ENCODE results near the gene ARL16.

ARL16 gene

DNA sequence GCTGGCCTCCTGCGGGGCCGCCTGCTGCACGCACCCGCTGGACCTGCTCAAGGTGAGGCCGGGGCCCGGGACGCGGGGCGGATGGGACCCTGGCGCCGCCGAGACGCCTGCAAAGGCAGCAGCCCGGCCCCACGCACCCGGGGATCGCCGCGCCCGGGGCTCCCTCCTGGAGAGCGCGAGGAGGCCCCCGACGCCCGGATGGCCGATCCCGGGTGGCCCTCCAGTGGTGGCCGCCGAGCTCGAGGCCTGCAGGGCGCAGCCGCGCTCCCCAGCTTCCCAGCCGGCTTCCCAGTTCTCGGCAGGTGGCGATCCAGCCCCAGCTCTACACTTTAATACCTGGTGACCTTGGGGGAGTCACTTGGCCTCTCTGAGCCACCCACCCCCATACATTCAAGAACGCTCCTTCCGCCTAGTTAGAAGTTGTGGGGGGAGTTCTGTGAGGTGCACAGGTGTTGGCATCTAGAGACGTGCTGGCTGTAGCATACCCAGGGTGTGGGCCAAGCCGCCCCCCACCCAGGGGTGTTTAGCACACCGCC, 28.9 kb upstream of the ARL16 start:
- no peak for DNase-seq

DNA sequence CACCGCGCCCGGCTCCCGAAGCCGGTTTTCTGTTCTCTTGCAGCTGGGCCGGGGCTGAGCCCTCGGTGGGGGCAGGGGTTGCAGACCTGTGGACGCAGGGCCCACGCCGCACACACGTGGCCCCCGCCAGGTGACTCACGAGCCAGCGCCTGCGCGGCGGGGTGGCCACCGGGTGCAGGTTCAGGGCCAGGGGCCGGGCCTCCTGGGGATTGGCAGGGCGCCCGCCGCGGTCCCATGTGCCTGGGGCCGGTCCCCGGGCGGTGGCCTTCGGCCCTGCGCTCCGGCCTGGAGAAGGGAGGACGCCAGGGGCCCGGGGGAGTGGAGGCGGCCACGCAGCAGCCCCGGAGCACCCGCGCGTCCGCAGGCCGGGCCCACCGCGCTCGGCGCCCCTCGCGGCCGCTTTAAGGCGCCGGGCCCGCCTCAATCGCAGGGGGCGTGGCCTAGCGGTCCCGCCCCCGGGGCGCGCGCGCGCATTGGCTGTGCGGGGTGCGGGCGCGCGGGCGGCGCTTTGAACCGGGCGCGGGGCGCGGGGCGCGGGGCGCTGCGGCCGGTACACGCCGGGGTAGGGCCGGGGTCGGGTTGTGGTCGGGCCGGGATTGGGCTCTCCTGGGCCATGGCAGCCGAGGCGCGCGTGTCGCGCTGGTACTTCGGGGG, 28.3 kb upstream of the ARL16 start, which contains the start of gene SLC25A10:
Gene SLC25A10 (plus strand): TSS at position 471 of the 654 bp plus-strand sequence. CDS start 143 bp downstream, at position 614.
- DNase-seq = peak; percentile 55

DNA sequence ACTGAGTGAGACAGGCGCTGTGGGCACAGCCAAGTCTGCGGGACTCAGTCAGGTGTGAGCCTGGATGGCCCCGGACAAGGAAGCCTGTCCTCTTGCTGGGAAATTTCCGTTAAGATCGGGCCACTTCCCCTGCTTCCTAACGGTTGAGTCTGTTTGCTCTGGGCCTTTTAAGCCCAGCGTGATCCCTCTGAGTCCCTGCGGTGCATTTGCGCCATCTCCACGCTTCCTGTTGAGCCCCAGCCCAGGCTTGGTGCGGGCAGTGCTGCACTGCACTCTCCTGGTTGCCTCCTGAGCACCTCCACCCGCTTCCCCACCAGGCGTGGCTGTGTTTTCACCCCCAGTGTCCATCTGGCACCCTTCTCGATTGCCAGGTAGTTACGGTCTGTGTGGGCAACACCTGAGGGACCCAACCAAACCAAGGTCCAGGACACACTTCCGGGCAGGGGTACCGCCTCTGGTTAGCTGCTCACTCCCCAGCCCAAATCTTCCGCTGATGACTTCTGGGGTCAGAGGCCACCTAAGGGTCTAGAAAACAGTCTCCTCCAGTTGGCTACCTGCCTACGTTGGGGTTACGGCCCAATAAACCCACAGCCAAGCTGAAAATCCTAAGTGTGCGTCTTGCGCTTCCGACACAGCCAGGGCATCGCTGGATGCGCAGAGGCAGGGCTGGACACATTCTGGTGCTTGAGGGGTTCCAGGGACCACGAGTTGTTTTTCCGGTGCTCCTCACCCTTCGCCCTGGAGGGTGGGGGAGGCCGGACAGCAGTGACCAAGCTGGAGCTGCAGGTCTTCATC, 27.1 kb upstream of the ARL16 start:
- DNase-seq = no peak

DNA sequence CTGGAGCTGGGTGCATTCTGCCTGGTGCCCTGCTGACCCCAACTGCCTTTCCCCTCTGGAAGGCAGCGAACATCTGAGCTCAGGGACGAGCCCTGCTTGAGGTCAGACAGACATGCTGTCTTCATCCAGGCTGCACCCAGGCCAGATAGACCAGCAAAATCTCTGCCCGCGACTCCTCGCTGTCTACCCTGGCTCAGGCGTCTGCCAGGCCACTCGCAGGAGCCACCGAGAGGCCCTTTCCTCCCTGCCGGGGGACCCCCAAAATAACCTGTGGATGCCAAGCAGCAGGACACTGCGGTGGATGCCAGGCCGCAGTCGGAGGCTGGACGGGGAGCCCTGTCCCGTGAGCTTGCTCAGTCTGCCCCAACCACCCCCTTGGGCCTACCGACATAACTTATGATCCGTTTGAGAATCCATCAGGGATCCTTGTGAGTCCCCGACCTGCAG, 25.2 kb upstream of the ARL16 start:
- DNase-seq = no peak

DNA sequence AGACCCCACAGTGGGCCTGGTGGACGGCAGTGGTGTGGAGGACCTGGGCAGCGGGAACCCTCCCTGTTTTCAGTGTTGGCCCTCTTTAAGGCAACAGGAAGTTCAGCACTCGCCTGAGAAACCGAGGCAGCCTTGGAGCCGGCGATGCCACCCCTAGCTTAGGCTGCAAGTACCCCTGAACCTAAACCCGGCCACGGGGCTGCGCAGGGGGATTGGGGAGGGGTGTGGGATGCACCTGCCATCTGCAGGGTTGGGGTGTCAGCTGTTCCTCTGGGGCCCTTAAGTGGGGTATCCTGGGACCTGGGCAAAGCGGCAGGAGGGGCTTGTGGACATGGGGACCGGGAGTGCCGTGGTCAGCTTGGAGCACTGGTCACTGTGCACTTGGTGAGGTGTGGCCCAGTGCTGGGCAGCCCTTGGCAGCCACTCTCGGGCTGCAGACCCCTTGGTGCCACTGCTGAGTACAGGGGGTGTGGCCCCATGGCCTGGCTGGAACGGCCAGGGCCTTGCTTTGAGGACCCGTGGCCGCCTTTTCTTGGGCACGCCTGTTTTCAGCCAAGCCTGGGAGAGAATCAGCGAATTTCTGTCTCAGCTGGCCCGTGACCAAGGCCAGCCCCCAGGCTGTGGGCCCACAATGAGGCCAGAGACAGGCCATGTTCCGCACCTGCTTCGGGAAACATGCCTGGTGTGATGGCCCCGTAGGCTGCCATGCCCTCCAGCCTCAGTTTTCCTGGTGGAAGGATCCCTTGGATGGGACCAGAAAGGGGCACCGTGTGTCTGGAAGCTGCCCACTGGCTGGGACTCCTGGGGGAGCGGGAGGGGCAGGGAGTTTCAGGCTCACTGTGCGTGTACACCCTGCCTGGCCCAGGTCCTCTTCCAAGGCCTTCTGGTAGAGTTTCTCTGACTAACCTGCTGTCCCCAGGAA, 24.4 kb upstream of the ARL16 start:
- no peak for DNase-seq

DNA sequence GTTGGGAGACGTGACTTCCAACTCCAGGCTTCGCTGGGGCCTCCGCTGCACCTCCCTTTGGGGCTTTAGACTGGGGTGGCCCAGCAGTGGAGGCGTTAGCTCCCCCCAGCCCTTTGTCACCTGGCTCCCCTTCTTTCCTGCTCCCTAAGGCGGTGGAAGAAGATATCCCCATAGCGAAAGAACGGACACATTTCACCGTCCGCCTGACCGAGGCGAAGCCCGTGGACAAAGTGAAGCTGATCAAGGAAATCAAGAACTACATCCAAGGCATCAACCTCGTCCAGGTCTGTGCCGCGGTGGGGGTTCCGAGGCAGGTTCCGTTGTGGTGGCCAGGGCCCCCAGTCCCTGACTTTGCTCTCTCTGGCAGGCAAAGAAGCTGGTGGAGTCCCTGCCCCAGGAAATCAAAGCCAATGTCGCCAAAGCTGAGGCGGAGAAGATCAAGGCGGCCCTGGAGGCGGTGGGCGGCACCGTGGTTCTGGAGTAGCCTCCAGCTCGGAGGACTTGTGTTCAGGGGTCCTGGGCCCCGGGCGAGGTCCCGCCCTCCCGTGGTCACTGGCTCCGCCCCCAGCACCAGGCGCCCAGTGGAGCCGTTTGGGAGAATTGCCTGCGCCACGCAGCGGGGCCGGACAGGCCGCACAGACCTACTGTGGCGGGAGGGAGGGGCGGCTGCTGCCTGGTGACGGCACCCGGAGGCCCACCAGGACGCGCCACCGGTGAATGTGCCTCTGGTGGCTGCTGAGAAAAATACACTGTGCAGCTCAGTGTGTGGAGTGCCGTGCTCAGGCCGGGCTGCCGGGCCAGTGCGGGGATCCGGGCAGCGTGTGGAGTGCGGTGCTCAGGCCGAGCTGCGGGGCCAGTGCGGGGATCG, 23.4 kb upstream of the ARL16 start:
- no peak for DNase-seq

DNA sequence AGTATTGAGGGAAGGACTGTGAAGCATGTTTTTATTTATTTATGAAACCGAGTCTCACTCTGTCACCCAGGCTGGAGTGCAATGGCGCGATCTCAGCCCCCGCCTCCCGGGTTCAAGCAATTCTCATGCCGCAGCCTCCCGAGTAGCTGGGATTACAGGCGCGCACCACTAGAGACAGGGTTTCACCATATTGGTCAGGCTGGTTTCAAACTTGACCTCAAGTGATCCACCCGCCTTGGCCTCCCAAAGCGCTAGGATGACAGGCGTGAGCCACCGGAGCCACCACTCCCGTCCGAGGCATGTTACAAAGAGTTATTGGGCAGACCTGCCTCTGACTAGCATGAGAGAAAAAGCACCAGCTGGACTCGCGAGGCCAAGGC, 22.6 kb upstream of the ARL16 start:
- DNase-seq = no peak

DNA sequence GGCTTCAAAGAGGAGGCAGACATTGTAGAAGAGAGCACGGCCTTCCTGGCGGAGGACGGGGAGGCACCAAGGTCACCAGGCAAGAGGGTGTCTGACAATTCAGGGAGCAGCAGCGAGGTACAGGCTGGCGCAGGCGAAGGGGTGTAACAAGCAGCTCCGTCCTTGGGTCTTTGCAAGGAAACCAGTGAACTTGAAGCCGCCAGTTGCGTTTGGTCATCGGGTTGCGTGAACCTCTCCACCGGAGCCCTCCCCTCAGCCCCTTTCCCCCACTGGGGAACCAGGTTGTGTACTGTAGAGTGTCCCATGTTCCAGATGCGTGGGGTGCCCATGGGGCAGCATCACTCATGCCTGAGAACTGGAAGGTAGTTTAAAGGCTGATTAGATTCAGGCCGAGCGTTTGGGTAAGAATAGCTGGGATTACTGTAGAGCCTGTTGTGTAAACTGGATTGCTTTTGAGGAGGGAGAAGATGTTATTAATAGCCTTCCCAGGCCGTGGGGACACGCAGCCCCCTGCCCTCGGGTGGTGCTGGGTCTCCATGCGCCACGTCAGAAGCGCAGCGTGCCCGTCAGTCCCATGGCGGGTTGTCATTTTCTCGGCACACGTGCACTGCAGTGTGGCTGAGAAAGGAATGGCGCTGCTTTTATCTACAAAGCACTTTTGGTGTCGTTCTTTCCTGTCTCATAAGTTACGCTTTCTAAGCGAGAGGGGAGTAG, 22.1 kb upstream of the ARL16 start:
- DNase-seq = no peak

DNA sequence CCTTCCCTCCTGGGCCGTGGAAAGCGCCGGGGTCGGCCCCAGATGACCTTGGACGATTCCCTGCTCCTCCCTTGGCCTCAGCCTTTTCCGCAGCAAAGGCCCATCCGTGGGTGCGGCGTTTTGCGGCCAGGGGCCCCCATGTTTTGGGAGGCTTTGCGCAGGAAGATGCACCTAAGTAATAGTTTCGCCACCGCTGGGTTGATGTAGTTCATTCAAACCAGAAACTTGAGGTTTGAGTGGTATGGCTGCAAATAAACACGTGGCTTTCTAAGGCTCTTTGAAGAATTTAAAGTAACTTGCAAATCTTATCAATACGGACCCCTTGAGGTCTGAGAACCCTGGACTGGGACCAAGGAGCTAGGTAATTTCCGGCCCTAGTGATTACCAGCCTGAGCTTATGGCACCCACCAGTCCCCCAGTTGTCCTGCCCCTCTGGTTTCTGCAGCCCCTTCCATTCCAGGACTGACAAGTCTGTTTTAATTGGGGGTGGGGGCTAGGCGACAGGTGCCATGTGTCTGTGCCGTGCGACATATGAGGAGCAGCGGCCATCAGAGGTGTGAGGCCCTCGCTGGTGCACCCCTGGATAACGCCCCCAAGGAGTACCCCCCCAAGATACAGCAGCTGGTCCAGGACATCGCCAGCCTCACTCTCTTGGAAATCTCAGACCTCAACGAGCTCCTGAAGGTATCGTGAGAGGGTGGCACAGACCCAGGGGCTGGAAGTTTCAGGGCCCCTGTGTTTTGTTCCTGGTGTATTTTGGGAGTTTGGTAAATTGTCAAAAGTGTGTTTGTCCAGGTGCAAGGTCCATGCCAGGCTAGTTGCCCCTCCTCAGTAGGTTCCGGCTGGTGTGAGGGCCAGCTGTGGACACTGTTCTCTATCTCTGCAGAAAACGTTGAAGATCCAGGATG, 20.4 kb upstream of the ARL16 start:
- DNase-seq = no peak

DNA sequence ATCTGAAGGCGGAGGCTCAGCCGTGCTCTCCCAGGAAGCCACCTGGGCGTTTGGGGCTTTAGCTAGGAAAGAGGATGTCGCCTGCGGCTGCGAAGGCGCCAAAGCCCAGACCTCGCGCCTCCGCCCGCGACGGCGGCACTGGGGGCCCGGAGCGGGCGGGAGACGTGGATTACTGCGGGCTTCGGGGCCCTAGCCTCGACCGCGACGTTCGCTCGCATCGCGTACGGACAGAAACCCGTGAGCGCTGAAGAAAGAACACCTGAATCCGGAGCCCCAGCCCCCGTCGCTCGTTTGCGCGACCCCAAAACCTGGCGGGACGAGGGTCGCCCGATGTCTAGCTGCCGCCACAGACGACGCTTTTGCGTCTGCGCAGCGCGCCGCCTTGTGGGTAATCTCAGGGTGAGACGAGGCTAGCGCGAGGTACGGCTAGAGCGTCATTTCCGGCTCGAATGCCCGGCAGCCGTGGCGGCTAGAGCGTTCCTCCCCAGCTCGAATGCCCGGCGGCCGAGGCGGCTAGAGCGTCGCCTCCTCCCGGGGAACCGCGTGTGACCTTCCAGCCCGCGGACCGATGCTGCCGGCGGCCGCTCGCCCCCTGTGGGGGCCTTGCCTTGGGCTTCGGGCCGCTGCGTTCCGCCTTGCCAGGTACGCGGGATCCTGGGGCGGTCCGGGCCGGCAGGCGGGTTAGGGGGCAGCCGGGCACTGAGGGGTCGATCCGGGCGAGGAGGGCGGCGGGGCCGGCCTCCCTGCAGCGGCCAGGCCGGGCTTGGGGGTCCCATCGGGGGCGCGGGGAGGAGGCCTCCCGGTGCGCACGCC, 19.5 kb upstream of the ARL16 start, which contains the start of gene MRPL12:
Gene MRPL12 (plus strand): TSS at position 434 of the 813 bp plus-strand sequence. CDS start 135 bp downstream, at position 569.
- DNase-seq = peak; percentile 87

DNA sequence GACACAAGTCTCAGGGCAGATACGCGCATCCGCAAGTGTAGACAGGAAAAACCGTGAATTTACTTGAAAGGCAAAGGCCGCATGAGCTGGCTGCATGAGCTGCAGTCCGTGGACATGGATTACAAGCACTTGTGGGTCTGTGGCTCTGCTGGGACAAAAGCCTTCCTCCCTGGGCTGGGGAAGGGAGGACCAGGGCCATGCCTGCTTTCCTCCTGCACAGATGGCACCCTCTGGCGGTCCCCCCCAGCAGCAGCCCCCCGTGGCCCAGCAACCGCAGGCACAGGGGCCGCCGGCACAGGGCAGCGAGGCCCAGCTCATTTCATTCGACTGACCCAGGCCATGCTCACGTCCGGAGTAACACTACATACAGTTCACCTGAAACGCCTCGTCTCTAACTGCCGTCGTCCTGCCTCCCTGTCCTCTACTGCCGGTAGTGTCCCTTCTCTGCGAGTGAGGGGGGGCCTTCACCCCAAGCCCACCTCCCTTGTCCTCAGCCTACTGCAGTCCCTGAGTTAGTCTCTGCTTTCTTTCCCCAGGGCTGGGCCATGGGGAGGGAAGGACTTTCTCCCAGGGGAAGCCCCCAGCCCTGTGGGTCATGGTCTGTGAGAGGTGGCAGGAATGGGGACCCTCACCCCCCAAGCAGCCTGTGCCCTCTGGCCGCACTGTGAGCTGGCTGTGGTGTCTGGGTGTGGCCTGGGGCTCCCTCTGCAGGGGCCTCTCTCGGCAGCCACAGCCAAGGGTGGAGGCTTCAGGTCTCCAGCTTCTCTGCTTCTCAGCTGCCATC, 17.9 kb upstream of the ARL16 start:
- DNase-seq = no peak

DNA sequence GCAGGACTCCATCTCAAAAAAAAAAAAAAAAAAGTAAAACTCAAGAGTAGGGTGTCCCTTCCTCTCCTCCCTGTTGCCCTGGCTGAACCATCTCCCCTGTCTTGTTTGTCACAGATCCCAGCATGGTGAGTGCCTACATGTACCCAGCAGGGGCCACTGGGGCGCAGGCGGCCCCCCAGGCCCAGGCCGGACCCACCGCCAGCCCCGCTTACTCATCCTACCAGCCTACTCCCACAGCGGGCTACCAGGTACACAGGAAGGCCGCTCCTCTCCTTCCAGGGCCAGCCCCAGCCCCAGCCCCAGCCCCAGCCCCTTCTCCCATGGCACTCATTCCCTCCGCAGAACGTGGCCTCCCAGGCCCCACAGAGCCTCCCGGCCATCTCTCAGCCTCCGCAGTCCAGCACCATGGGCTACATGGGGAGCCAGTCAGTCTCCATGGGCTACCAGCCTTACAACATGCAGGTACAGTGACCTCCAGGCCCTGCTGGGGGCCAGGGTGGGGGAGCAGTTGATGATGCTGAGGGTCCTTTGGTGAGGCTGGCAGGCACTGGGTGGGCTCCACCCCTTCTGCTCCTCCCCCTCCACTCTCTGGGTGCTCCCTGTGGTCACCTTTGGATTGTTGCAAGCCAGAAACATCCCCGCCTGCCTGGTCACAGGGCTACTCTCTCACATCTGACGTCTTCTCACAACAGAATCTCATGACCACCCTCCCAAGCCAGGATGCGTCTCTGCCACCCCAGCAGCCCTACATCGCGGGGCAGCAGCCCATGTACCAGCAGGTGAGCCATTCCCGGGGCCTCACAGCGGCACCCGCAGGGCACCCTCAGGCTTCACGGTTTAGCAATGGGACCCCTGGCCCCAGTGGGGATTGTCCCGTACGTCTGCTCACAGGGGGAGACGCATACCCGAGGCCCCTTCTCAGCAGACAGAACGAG, 17.0 kb upstream of the ARL16 start:
- DNase-seq = no peak

DNA sequence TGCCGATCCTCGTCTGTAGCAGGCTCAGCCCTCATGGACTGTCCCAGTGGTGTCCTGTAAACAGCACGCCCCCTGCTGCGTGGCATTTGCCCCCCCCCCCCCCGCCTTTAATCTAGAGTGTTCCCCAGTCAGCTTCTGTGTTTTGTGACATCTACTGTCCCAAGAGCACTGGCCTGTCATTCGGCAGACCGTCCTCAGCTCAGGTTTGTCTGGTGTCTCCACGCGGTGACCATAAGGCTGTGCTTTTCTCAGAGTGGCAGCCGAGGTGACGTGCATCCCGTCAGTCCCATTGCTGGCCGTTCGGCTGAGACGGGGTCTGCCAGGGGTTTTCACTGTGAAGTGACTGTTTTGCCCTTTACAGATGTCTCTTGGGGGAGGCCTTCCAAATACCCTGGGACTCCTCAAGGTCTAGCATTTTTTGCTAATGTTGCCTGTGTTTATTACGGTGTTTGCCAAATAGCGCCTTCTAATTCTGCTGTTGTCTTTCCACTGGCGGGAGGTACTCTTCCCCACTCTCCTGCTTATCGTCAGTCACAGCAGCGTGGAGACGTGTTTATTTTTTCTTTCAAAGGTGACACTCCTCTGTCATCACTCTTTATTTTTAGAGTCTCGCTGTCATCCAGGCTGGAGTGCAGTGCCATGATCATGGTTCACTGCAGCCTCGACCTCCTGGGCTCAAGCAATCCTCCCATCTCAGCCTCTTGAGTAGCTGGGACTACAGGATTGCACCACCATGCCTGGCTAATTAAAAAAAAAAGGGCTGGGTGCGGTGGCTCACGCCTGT, 13.9 kb upstream of the ARL16 start:
- DNase-seq = no peak

DNA sequence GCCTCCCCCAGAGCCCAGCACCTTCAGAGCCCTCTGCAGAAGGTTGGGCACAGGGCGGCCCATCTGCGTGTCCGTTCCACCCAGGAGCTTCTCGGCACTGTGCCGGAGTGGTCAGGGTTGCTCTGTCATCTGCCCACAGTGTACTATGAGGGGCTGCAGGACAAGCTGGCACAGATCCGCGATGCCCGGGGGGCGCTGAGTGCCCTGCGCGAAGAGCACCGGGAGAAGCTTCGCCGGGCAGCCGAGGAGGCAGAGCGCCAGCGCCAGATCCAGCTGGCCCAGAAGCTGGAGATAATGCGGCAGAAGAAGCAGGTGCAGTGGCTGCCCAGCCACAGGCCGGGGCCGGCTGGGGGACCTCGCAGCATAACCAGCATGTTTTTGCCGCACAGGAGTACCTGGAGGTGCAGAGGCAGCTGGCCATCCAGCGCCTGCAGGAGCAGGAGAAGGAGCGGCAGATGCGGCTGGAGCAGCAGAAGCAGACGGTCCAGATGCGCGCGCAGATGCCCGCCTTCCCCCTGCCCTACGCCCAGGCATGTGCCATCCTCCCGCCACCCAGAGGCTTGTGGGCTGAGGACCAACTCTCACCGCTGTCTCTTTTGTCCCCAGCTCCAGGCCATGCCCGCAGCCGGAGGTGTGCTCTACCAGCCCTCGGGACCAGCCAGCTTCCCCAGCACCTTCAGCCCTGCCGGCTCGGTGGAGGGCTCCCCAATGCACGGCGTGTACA, 12.8 kb upstream of the ARL16 start:
- DNase-seq = no peak

DNA sequence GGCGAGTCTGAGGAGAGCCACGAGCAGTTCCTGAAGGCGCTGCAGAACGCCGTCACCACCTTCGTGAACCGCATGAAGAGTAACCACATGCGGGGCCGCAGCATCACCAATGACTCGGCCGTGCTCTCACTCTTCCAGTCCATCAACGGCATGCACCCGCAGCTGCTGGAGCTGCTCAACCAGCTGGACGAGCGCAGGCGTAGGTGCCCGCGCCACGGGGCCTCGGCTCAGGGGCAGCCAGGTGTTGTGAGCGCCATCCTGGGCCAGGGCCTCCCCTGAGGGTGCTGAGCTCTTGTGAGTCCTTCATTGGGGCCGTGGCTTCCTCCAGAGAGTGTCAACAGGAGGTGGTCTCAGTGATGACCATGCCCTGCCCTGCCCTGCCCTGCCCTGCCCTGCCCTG, 12.2 kb upstream of the ARL16 start:
- no peak for DNase-seq

DNA sequence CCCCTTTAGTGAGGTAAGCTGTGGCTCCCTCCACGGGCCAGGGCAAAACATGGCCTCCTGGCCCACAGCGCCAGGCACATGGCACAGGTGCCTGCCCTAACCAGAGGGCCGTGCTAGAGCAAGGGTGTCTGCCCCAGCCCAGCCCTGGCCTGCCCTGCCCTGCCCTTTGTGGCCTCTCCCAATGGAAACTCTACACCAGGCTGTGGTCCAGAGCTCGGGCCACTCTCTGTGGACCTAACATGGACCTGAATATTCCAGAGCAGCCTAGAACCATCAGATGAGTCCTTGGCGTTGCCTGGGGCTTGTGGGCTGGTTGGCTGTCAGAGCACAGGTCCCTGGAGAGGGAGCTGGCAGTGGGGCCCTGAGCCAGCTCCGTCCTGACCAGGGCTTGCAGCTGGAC, 11.6 kb upstream of the ARL16 start:
- no peak for DNase-seq

All from NCI-H526 treated with DMSO at 0.1 percent for 48 hours (cell line).